Measurements from ENCODE around the gene MOB3B. TPM values are rescaled to one million over a fixed set of nuclear protein-coding genes. Genes with fewer than 3 reads are reported as not detected.

Gene MOB3B
- total RNA-seq, 1 donor from 2014 or later: 17.8 TPM

GRCh38 chr9:27338527-27338903 is 191.1 kb downstream of the MOB3B start:
- no peak for DNase-seq
- no peak overlapping the region for H3K4me3 ChIP-seq
- H3K9me3 ChIP-seq: no peaks in the 10 kb centered on the region
- no peaks in the 10 kb centered on the region for H3K36me3 ChIP-seq
- no peaks in the 10 kb centered on the region for H3K27me3 ChIP-seq
- TF ChIP-seq, protein P1, sequence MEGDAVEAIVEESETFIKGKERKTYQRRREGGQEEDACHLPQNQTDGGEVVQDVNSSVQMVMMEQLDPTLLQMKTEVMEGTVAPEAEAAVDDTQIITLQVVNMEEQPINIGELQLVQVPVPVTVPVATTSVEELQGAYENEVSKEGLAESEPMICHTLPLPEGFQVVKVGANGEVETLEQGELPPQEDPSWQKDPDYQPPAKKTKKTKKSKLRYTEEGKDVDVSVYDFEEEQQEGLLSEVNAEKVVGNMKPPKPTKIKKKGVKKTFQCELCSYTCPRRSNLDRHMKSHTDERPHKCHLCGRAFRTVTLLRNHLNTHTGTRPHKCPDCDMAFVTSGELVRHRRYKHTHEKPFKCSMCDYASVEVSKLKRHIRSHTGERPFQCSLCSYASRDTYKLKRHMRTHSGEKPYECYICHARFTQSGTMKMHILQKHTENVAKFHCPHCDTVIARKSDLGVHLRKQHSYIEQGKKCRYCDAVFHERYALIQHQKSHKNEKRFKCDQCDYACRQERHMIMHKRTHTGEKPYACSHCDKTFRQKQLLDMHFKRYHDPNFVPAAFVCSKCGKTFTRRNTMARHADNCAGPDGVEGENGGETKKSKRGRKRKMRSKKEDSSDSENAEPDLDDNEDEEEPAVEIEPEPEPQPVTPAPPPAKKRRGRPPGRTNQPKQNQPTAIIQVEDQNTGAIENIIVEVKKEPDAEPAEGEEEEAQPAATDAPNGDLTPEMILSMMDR (IDR thresholded peaks at IDR 0.05): no peak
- peak overlapping the region; percentile 82 for H3K27ac ChIP-seq
- intact Hi-C loops (cut with DNase I): loop anchor here (5.0 kb wide), 1 partner anchor 214 kb away; no protein-coding TSS in a partner anchor
- no peak for ATAC-seq
- peaks cover 40% of the 10 kb centered on the region for H3K4me1 ChIP-seq

GRCh38 chr9:27337833-27338526 is 191.6 kb downstream of the MOB3B start:
- Histone ChIP-seq H3K4me3 (no peak overlapping the region), H3K4me1 (peaks cover 43% of the 10 kb centered on the region), H3K27me3 (no peaks in the 10 kb centered on the region), H3K27ac (peak overlapping the region; percentile 82), H3K9me3 (no peaks in the 10 kb centered on the region), H3K36me3 (no peaks in the 10 kb centered on the region)
- peak; percentile 71 for DNase-seq
- intact Hi-C loops (cut with DNase I): loop anchor here (5.0 kb wide), 1 partner anchor 214 kb away; no protein-coding TSS in a partner anchor
- TF ChIP-seq, protein P1 (IDR thresholded peaks at IDR 0.05): no peak
- peak; percentile 73 for ATAC-seq

GRCh38 chr9:27337236-27337635 is 192.4 kb downstream of the MOB3B start:
- H3K4me1 ChIP-seq: peaks cover 43% of the 10 kb centered on the region
- intact Hi-C loops (cut with DNase I): loop anchor here (5.0 kb wide), 1 partner anchor 215 kb away; no protein-coding TSS in a partner anchor
- DNase-seq (no peak), ATAC-seq (no peak)
- TF ChIP-seq, protein P1 (IDR thresholded peaks at IDR 0.05): no peak
- H3K9me3 ChIP-seq: no peaks in the 10 kb centered on the region
- no peaks in the 10 kb centered on the region for H3K27me3 ChIP-seq
- H3K4me3 ChIP-seq: no peak overlapping the region
- peak overlapping the region; percentile 82 for H3K27ac ChIP-seq
- H3K36me3 ChIP-seq: no peaks in the 10 kb centered on the region

DNA sequence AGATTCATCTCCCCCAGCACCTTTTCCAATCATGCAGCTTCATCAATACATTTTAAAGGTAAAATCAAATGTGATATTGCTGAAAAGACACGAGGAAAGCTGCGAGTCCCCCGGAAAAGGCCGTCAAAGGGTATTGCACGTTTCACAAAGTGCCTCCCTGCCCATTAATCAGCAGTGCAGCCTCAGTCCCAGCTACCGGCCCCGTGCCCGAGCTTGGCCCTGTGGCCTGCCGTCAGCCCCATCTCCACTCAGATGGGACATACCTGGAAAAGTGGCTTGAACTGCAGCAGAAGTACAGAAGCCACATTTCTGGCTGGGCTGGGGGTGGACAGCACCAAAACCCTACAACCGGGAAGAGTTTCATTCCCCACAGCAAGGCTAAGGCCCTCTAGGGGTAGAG is 192.8 kb downstream of the MOB3B start:
- DNase-seq (no peak), ATAC-seq (no peak)
- TF ChIP-seq, protein P1 (IDR thresholded peaks at IDR 0.05): no peak
- Histone ChIP-seq H3K27me3 (no peaks in the 10 kb centered on the region), H3K27ac (peak overlapping the region; percentile 82), H3K36me3 (no peaks in the 10 kb centered on the region), H3K9me3 (no peaks in the 10 kb centered on the region), H3K4me3 (no peak overlapping the region), H3K4me1 (peaks cover 40% of the 10 kb centered on the region)
- intact Hi-C loops (cut with DNase I): loop anchor here (5.0 kb wide), 1 partner anchor 215 kb away; no protein-coding TSS in a partner anchor

DNA sequence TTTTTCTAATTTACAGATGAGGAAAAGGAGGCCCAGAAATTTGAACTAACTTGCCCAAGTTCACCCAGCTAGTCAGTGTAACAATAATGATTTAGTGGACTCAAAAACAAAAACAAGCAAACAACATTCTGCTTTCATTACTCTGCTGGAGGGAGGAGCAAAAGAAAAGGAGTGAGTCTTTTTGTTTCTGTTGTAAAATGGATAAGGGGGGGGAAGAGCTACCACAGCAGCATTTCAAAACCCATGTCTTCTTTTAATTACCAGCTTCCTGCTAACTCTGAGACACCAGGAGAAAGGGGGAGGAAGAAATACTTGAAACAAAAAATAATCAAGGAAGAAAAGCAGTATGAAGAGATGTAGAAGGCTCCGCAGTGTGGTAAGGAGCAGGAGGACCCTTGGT is 193.5 kb downstream of the MOB3B start:
- H3K4me3 ChIP-seq: no peak overlapping the region
- H3K27ac ChIP-seq: peak overlapping the region; percentile 82
- H3K36me3 ChIP-seq: no peaks in the 10 kb centered on the region
- no peak for ATAC-seq
- DNase-seq: no peak
- H3K27me3 ChIP-seq: no peaks in the 10 kb centered on the region
- intact Hi-C loops (cut with DNase I): loop anchor here (5.0 kb wide), 1 partner anchor 216 kb away; no protein-coding TSS in a partner anchor
- H3K9me3 ChIP-seq: no peaks in the 10 kb centered on the region
- H3K4me1 ChIP-seq: peaks cover 39% of the 10 kb centered on the region
- TF ChIP-seq, protein P1 (IDR thresholded peaks at IDR 0.05): no peak

Data from upper lobe of right lung (tissue), 1 donor.